ENCODE measurements around the gene STIM2. TPM values are rescaled to one million over a fixed set of nuclear protein-coding genes. Genes with fewer than 3 reads are reported as not detected.

The STIM2 gene
- total and polyA plus RNA-seq, 2 of the 4 experiments (the other 2 are of a cell fraction), result 16.1 to 27.6 TPM

DNA sequence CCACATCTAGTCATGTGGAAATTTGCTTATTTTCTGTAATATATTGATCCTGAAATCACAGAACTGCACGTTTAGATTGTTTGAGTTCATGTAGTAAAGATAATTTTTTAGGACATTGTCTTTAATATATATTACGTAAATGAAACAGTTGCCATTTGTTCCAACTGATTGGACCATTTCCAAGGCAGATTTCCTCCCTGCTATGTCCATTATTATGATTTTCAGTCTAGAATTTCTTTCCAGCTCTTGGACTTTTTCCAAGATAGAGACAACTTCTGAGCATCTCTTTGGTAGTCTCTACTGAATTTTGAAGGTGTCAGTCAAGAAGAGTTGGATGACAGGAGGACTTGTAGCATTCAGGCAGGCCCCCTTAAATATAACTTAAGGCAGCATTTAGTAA lies 94.6 kb downstream of the STIM2 start:
- H4K20me1 ChIP-seq (ENCODE audit: insufficient read depth, low read length), result no peaks in the 10 kb centered on the region
- no peak overlapping the region for H2BK120ac ChIP-seq (ENCODE audit: low read depth, low read length)
- no peak overlapping the region for H4K8ac ChIP-seq (ENCODE audit: low read depth in 2 of 2, low read length in 2 of 2)
- H3K9ac ChIP-seq (ENCODE audit: low read depth, low read length), result no peak overlapping the region
- no peak overlapping the region for H3K4me2 ChIP-seq (ENCODE audit: low read depth, low read length)
- H3K56ac ChIP-seq (ENCODE audit: extremely low read depth, insufficient read depth, low read length), result no peak overlapping the region
- H3K4me1 ChIP-seq (ENCODE audit: control insufficient read depth, insufficient read depth, low read length), result no peaks in the 10 kb centered on the region
- no peak overlapping the region for H3K27ac ChIP-seq (ENCODE audit: insufficient read depth, low read length)
- H2BK5ac ChIP-seq (ENCODE audit: low read depth, low read length, poor library complexity, severe bottlenecking), result no peak overlapping the region
- no peak overlapping the region for H3K14ac ChIP-seq (replicated peaks; ENCODE audit: low read depth, low read length)
- POLR2A ChIA-PET (ENCODE audit: unreplicated experiment), result no interaction called here
- CTCF ChIA-PET, result no interaction called here
- H3K27me3 ChIP-seq (ENCODE audit: control insufficient read depth, insufficient read depth, low read length), result no peaks in the 10 kb centered on the region
- WGBS, 2 experiments (ENCODE audit: extremely low coverage in 2 of 2, insufficient read length in 1 of 2), result no CpG with 5 or more reads among the region's 2 CpGs
- BruUV-seq (replicated peaks), result no TSS peak
- dilution Hi-C loops (cut with HindIII; ENCODE audit: low sequenced_read_pairs, unreplicated experiment), result no loop called here
- H4K91ac ChIP-seq (ENCODE audit: insufficient read depth, low read depth, low read length), result no peak overlapping the region
- in situ Hi-C loops (cut with MboI; ENCODE audit: low sequenced_read_pairs), result no loop called here
- no peak overlapping the region for H3K18ac ChIP-seq (ENCODE audit: low read depth, low read length)
- H3K4me3 ChIP-seq (ENCODE audit: insufficient read depth, low read depth, low read length), result no peak overlapping the region
- peaks cover 4 to 10% of the 10 kb centered on the region in 2 experiments; a peak in 3 of 4 replicates for H3K79me1 ChIP-seq (ENCODE audit: low read depth in 1 of 2, low read length in 2 of 2)
- H2AK9ac ChIP-seq (replicated peaks; ENCODE audit: low read depth, low read length, poor library complexity), result no peak overlapping the region
- intact Hi-C loops (cut with micrococcal nuclease), result no loop called here
- ATAC-seq (ENCODE audit: low read depth), result no peak
- no peak for TF ChIP-seq POLR2A (IDR thresholded peaks at IDR 0.05; ENCODE audit: low read depth, low read length)
- no peak for TF ChIP-seq CHD1 (IDR thresholded peaks at IDR 0.05; ENCODE audit: low read depth, low read length)
- no peak for TF ChIP-seq MXI1 (IDR thresholded peaks at IDR 0.05; ENCODE audit: borderline replicate concordance, low read depth, low read length)
- TF ChIP-seq SMC3 (IDR thresholded peaks at IDR 0.05; ENCODE audit: low read depth, low read length), result no peak
- no peak for TF ChIP-seq USF2 (IDR thresholded peaks at IDR 0.05; ENCODE audit: low read depth, low read length)
- no peak for TF ChIP-seq CTCF (conservative IDR thresholded peaks at IDR 0.05; ENCODE audit: low read depth, low read length)
- no peak for TF ChIP-seq CEBPB (IDR thresholded peaks at IDR 0.05; ENCODE audit: low read depth, low read length)
- TF ChIP-seq ELK1 (IDR thresholded peaks at IDR 0.05; ENCODE audit: borderline replicate concordance, low read depth, low read length), result no peak
- no peak for TF ChIP-seq FOS (IDR thresholded peaks at IDR 0.05; ENCODE audit: low read depth, low read length)
- no peak for TF ChIP-seq RFX5 (IDR thresholded peaks at IDR 0.05; ENCODE audit: low read depth, low read length)
- TF ChIP-seq RAD21 (IDR thresholded peaks at IDR 0.05; ENCODE audit: low read length), result no peak
- no peak for TF ChIP-seq MAZ (IDR thresholded peaks at IDR 0.05; ENCODE audit: borderline replicate concordance, low read depth, low read length)
- no peak for TF ChIP-seq BHLHE40 (IDR thresholded peaks at IDR 0.05; ENCODE audit: low read depth, low read length)
- no peak overlapping the region for H2BK20ac ChIP-seq (ENCODE audit: low read depth, low read length)
- no peak overlapping the region for H3K23ac ChIP-seq (ENCODE audit: low read depth, low read length)
- H4K5ac ChIP-seq (ENCODE audit: low read depth, low read length), result no peak overlapping the region
- no peak overlapping the region for H2BK15ac ChIP-seq (ENCODE audit: low read depth, low read length)
- H3K4ac ChIP-seq (ENCODE audit: low read depth, low read length), result no peak overlapping the region
- no peak overlapping the region for H2AK5ac ChIP-seq (ENCODE audit: low read depth, low read length)
- H2AFZ ChIP-seq (replicated peaks; ENCODE audit: low read length, poor library complexity), result no peak overlapping the region
- H3K36me3 ChIP-seq (ENCODE audit: control insufficient read depth, insufficient read depth, low read length), result no peaks in the 10 kb centered on the region; the same call in 1 of the 2 replicates
- DNase-seq, result no peak
- peaks cover 4% of the 10 kb centered on the region; the same call in 1 of the 2 replicates for H3K9me3 ChIP-seq (ENCODE audit: control insufficient read depth, insufficient read depth, low read length)
- H3K9me1 ChIP-seq (ENCODE audit: insufficient read depth, low read length), result no peaks in the 10 kb centered on the region
